H9 (cell line): Measurements from ENCODE around the gene GLRX. TPM values are rescaled to one million over a fixed set of nuclear protein-coding genes. Genes with fewer than 3 reads are reported as not detected.

Experiments
- DNase-seq: peaks from one replicate; pipeline ENCODE4 v3.0.0-alpha.2; 2017
- H2AFZ ChIP-seq: one replicate; pipeline ENCODE4 v1.6.1; 2013; ENCODE audit warnings: mild to moderate bottlenecking, low read length, control low read depth, moderate library complexity
- H2AK5ac ChIP-seq: 2 replicates; pipeline ENCODE4 v1.6.1; 2013; ENCODE audit warnings: low read length, control low read depth, mixed read lengths; ENCODE audit not compliant: insufficient read length
- H2BK120ac ChIP-seq: one replicate; pipeline ENCODE4 v1.6.1; 2013; ENCODE audit warnings: low read depth, mild to moderate bottlenecking, low read length, control low read depth, inconsistent platforms; ENCODE audit not compliant: poor library complexity, severe bottlenecking
- H2BK12ac ChIP-seq: 2 replicates; pipeline ENCODE4 v1.6.1; 2013; ENCODE audit warnings: low read length, control low read depth, mixed read lengths, low read depth; ENCODE audit not compliant: insufficient read length
- H2BK15ac ChIP-seq: 2 replicates; pipeline ENCODE4 v1.6.1; 2013; ENCODE audit warnings: low read depth, low read length, control low read depth
- H2BK20ac ChIP-seq: one replicate; pipeline ENCODE4 v1.6.1; 2013; ENCODE audit warnings: low read depth, mild to moderate bottlenecking, low read length, control low read depth, inconsistent platforms; ENCODE audit not compliant: poor library complexity, severe bottlenecking
- H2BK5ac ChIP-seq: 2 replicates; pipeline ENCODE4 v1.6.1; 2013; ENCODE audit warnings: low read length, control low read depth, mixed read lengths; ENCODE audit not compliant: insufficient read length
- H3K14ac ChIP-seq: 2 replicates; pipeline ENCODE4 v1.6.1; 2013; ENCODE audit warnings: low read length, control low read depth; ENCODE audit not compliant: insufficient read depth
- H3K18ac ChIP-seq: 2 replicates; pipeline ENCODE4 v1.6.1; 2013; ENCODE audit warnings: low read depth, mild to moderate bottlenecking, mixed read lengths, low read length, control low read depth; ENCODE audit not compliant: insufficient read length
- H3K23ac ChIP-seq: 2 replicates; pipeline ENCODE4 v1.6.1; 2013; ENCODE audit warnings: low read length, control low read depth, mixed read lengths, low read depth; ENCODE audit not compliant: insufficient read length
- H3K23me2 ChIP-seq: 2 replicates; pipeline ENCODE4 v1.6.1; 2013; ENCODE audit warnings: low read depth, mild to moderate bottlenecking, mixed read lengths, low read length, control low read depth; ENCODE audit not compliant: insufficient read length, poor library complexity, severe bottlenecking
- H3K27ac ChIP-seq: 2 replicates; pipeline ENCODE4 v1.5.1; 2013; ENCODE audit warnings: low read length, control low read depth, mixed read lengths, low read depth; ENCODE audit not compliant: insufficient read length
- H3K27me3 ChIP-seq: 2 replicates; pipeline ENCODE4 v1.6.1; 2013; ENCODE audit warnings: low read length, control low read depth, inconsistent platforms; ENCODE audit not compliant: insufficient read depth
- H3K4ac ChIP-seq: 2 replicates; pipeline ENCODE4 v1.6.1; 2013; ENCODE audit warnings: low read depth, mild to moderate bottlenecking, control low read depth, inconsistent platforms, low read length, moderate library complexity
- H3K4me1 ChIP-seq: 2 replicates; pipeline ENCODE4 v1.6.1; 2013; ENCODE audit warnings: low read length, control low read depth, inconsistent platforms; ENCODE audit not compliant: insufficient read depth
- H3K4me2 ChIP-seq: 2 replicates; pipeline ENCODE4 v1.6.1; 2013; ENCODE audit warnings: low read length, control low read depth, mixed read lengths; ENCODE audit not compliant: insufficient read length, insufficient read depth
- H3K56ac ChIP-seq: 2 replicates; pipeline ENCODE4 v1.6.1; 2013; ENCODE audit warnings: low read depth, mild to moderate bottlenecking, mixed read lengths, low read length, control low read depth; ENCODE audit not compliant: insufficient read length
- H3K79me1 ChIP-seq: 2 replicates; pipeline ENCODE4 v1.6.1; 2013; ENCODE audit warnings: low read depth, mild to moderate bottlenecking, moderate library complexity, low read length, control low read depth, inconsistent platforms; ENCODE audit not compliant: insufficient read depth, poor library complexity, severe bottlenecking
- H3K79me2 ChIP-seq: 2 replicates; pipeline ENCODE4 v1.6.1; 2013; ENCODE audit warnings: low read length, control low read depth, inconsistent platforms; ENCODE audit not compliant: insufficient read depth
- H3K9ac ChIP-seq: 2 replicates; pipeline ENCODE4 v1.6.1; 2013; ENCODE audit warnings: low read length, control low read depth, mixed read lengths; ENCODE audit not compliant: insufficient read length; ENCODE audit errors: extremely low read depth
- H3K9me3 ChIP-seq: one replicate; pipeline ENCODE4 v1.6.1; 2013; ENCODE audit warnings: low read depth, low read length, inconsistent platforms; ENCODE audit not compliant: control insufficient read depth
- H3T11ph ChIP-seq: one replicate; pipeline ENCODE4 v1.6.1; 2013; ENCODE audit warnings: mild to moderate bottlenecking, low read length, control low read depth, inconsistent platforms
- H4K20me1 ChIP-seq: one replicate; pipeline ENCODE4 v1.6.1; 2013; ENCODE audit not compliant: control insufficient read depth, insufficient read length, insufficient read depth
- H4K5ac ChIP-seq: 2 replicates; pipeline ENCODE4 v1.6.1; 2013; ENCODE audit warnings: low read depth, mild to moderate bottlenecking, mixed read lengths, low read length, control low read depth; ENCODE audit not compliant: insufficient read length
- H4K8ac ChIP-seq: replicated peaks from 2 replicates; pipeline ENCODE4 v1.6.1; 2013; ENCODE audit warnings: low read length, control low read depth, mixed read lengths, low read depth; ENCODE audit not compliant: insufficient read length
- H4K91ac ChIP-seq: 2 replicates; pipeline ENCODE4 v1.6.1; 2013; ENCODE audit warnings: low read depth, mild to moderate bottlenecking, moderate library complexity, mixed read lengths, low read length, control low read depth; ENCODE audit not compliant: insufficient read length
- H3K27ac Mint-ChIP-seq, 3 experiments: 2 replicates in 2 of 3; 3 replicates in 1 of 3; pipeline ENCODE4 v1.8.0; 2020 to 2021; ENCODE audit warnings: mixed read lengths in 3 of 3, mild to moderate bottlenecking in 1 of 3, moderate library complexity in 1 of 3
- H3K27me3 Mint-ChIP-seq: 2 replicates; pipeline ENCODE4 v1.8.0; 2021; ENCODE audit warnings: low read depth, mild to moderate bottlenecking, moderate library complexity, mixed read lengths
- H3K36me3 Mint-ChIP-seq, 3 experiments: 2 replicates in 2 of 3; 3 replicates in 1 of 3; pipeline ENCODE4 v1.8.0; 2020 to 2021; ENCODE audit warnings: low read depth in 3 of 3, mixed read lengths in 3 of 3; ENCODE audit not compliant: insufficient read depth in 1 of 3
- H3K4me1 Mint-ChIP-seq, 2 experiments: 2 replicates each; pipeline ENCODE4 v1.8.0; 2020; ENCODE audit warnings: mixed read lengths in 2 of 2
- H3K4me3 Mint-ChIP-seq, 2 experiments: 2 replicates in 1 of 2; 3 replicates in 1 of 2; pipeline ENCODE4 v1.8.0; 2020 to 2021; ENCODE audit warnings: mild to moderate bottlenecking in 2 of 2, mixed read lengths in 2 of 2, moderate library complexity in 1 of 2
- H3K9me3 Mint-ChIP-seq, 2 experiments: 2 replicates in 1 of 2; 3 replicates in 1 of 2; pipeline ENCODE4 v1.8.0; 2020; ENCODE audit warnings: mild to moderate bottlenecking in 2 of 2, mixed read lengths in 2 of 2, moderate library complexity in 1 of 2
- WGBS: extraction: QIAGEN DNeasy Blood & Tissue Kit; methylation state at CpG from one replicate; pipeline ENCODE4 v1.1.7; 2013; ENCODE audit warnings: missing lambda C conversion rate, low lambda C conversion rate, mixed read lengths; ENCODE audit not compliant: insufficient read length; ENCODE audit errors: extremely low coverage; 5-methylcytosine and 5-hydroxymethylcytosine counted together
- total RNA-seq: library from RNA; stranded (reverse); gene quantifications from 2 replicates; pipeline ENCODE4 v1.2.1, GENCODE V29; 2021
- TF ChIP-seq, protein P1 (sequence below): fragments of 200-600 bp; sonication (generic); conservative IDR thresholded peaks from 3 replicates; pipeline ENCODE4 v1.8.0; 2021; ENCODE audit warnings: antibody characterized with exemption, mild to moderate bottlenecking

The GLRX gene
- total RNA-seq, 1 experiment from 2014 or later = 13.8 TPM

DNA sequence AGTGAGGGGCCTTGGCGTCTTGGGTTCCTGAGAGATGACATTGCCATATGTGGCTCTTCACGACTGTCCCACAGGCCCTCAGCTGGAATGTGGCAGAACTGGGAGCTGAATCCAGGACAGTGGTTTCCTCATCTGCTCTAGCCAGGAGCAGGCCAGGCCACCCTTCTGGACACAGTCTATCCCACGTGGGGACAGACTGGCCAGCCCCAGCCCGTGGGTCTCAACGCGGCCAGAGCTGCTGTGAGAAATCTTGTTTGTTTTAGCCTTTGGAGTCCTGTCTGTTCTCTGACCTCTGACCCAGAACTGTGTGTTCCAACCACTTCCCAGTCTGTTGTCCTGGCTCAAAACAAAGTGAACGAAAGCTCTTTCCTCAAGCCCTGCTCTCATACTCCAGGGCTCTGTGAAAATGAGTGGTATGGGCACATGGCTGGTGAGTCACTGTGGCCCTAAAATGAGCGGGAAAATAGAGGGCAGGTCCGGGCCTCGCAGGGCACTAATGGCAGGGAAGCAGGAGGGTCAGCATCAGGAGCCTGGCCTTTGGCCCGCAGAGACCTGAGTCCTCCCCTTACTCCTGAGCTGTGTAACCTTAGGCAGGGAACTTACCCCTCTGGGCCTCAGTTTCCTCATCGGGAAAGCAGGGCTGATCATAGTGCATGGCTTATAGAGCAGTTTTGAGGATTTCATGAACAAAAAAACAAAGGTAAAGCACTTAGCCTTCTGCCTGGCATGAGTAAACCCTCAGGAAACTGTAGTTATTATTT is 34.8 kb upstream of the GLRX start:
- no peak overlapping the region for H2BK120ac ChIP-seq
- no peak overlapping the region for H2BK12ac ChIP-seq
- H3T11ph ChIP-seq = no peak overlapping the region
- H2BK20ac ChIP-seq = no peak overlapping the region
- H3K9me3 Mint-ChIP-seq = no peaks in the 10 kb centered on the region; a peak in 2 of 5 replicates
- H3K23me2 ChIP-seq = no peaks in the 10 kb centered on the region
- no peak overlapping the region for H2AFZ ChIP-seq
- H4K91ac ChIP-seq = no peak overlapping the region
- no peak overlapping the region for H2BK5ac ChIP-seq
- no peak overlapping the region for H4K8ac ChIP-seq
- no peak for DNase-seq
- no peaks in the 10 kb centered on the region for H4K20me1 ChIP-seq
- H3K79me1 ChIP-seq = no peaks in the 10 kb centered on the region
- no peak overlapping the region for H3K14ac ChIP-seq
- H3K56ac ChIP-seq = no peak overlapping the region
- no CpG with 5 or more reads among the region's 12 CpGs for WGBS
- H3K27me3 Mint-ChIP-seq = peaks cover 6% of the 10 kb centered on the region
- no peak overlapping the region for H3K4me2 ChIP-seq
- H3K23ac ChIP-seq = no peak overlapping the region
- no peak overlapping the region for H3K27ac ChIP-seq
- H3K4me1 Mint-ChIP-seq = peaks cover 19 to 21% of the 10 kb centered on the region in 2 experiments
- no peak overlapping the region for H3K18ac ChIP-seq
- no peaks in the 10 kb centered on the region for H3K9me3 ChIP-seq
- H4K5ac ChIP-seq = no peak overlapping the region
- no peaks in the 10 kb centered on the region for H3K79me2 ChIP-seq
- no peaks in the 10 kb centered on the region for H3K27me3 ChIP-seq
- H3K27ac Mint-ChIP-seq = no peak overlapping the region; a peak in 1 of 7 replicates
- H3K4me3 Mint-ChIP-seq = no peak overlapping the region
- no peaks in the 10 kb centered on the region for H3K4me1 ChIP-seq
- H3K36me3 Mint-ChIP-seq = no peaks in the 10 kb centered on the region
- H3K9ac ChIP-seq = no peak overlapping the region
- no peak overlapping the region for H2AK5ac ChIP-seq
- no peak overlapping the region for H2BK15ac ChIP-seq
- TF ChIP-seq, protein P1, sequence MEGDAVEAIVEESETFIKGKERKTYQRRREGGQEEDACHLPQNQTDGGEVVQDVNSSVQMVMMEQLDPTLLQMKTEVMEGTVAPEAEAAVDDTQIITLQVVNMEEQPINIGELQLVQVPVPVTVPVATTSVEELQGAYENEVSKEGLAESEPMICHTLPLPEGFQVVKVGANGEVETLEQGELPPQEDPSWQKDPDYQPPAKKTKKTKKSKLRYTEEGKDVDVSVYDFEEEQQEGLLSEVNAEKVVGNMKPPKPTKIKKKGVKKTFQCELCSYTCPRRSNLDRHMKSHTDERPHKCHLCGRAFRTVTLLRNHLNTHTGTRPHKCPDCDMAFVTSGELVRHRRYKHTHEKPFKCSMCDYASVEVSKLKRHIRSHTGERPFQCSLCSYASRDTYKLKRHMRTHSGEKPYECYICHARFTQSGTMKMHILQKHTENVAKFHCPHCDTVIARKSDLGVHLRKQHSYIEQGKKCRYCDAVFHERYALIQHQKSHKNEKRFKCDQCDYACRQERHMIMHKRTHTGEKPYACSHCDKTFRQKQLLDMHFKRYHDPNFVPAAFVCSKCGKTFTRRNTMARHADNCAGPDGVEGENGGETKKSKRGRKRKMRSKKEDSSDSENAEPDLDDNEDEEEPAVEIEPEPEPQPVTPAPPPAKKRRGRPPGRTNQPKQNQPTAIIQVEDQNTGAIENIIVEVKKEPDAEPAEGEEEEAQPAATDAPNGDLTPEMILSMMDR = no peak
- H3K4ac ChIP-seq = no peak overlapping the region
